RWPE2 (cell line): Measurements from ENCODE around the gene CHAC1.

ENCODE experiments used
- ATAC-seq: fragments of 200-7000 bp; cut with Tn5 transposase; 3 replicates; pipeline ENCODE4 v1.9.1; 2021; ENCODE audit warnings: low read depth
- DNase-seq: peaks from one replicate; pipeline ENCODE4 v3.0.0-alpha.2; 2020; ENCODE audit warnings: low spot score
- H3K27ac ChIP-seq: fragments of 450-650 bp; 2 replicates; pipeline ENCODE4 v1.5.1; 2017; ENCODE audit warnings: mild to moderate bottlenecking; ENCODE audit not compliant: poor library complexity, severe bottlenecking
- H3K27me3 ChIP-seq: fragments of 250-450 bp; sonication (Bioruptor Pico); 2 replicates; pipeline ENCODE4 v1.5.1; 2021; ENCODE audit warnings: mild to moderate bottlenecking, moderate library complexity; ENCODE audit not compliant: insufficient read depth, poor library complexity, severe bottlenecking
- H3K36me3 ChIP-seq: fragments of 250-450 bp; sonication (Bioruptor Pico); 2 replicates; pipeline ENCODE4 v1.5.1; 2020; ENCODE audit warnings: low read depth, mild to moderate bottlenecking, moderate library complexity
- H3K4me1 ChIP-seq: fragments of 250-450 bp; sonication (Bioruptor Pico); 2 replicates; pipeline ENCODE4 v1.5.1; 2021; ENCODE audit warnings: mild to moderate bottlenecking, moderate library complexity; ENCODE audit not compliant: insufficient read depth, poor library complexity, severe bottlenecking
- H3K4me3 ChIP-seq: fragments of 250-450 bp; sonication (Bioruptor Pico); 2 replicates; pipeline ENCODE4 v1.5.1; 2021; ENCODE audit warnings: mild to moderate bottlenecking, moderate library complexity; ENCODE audit not compliant: severe bottlenecking
- H3K9me3 ChIP-seq: fragments of 250-450 bp; sonication (Bioruptor Pico); 2 replicates; pipeline ENCODE4 v1.5.1; 2021; ENCODE audit warnings: mild to moderate bottlenecking, moderate library complexity; ENCODE audit not compliant: severe bottlenecking
- CTCF ChIP-seq: fragments of 450-650 bp; IDR thresholded peaks from one replicate; pipeline ENCODE4 v1.5.1; 2017; ENCODE audit warnings: mild to moderate bottlenecking, moderate library complexity; ENCODE audit not compliant: poor library complexity, severe bottlenecking

CHAC1 gene

GRCh38 chr15:40941528-40942336 is 11.5 kb upstream of the CHAC1 start:
- H3K27me3 ChIP-seq = no peaks in the 10 kb centered on the region
- peak overlapping the region; percentile 1 for H3K27ac ChIP-seq
- peak; percentile 100 for TF ChIP-seq CTCF
- ATAC-seq (peak; percentile 76), DNase-seq (peak; percentile 77)
- peak overlapping the region; percentile 45 for H3K4me3 ChIP-seq
- no peaks in the 10 kb centered on the region for H3K36me3 ChIP-seq
- H3K4me1 ChIP-seq = no peaks in the 10 kb centered on the region
- H3K9me3 ChIP-seq = no peaks in the 10 kb centered on the region

GRCh38 chr15:40942337-40942854 is 10.9 kb upstream of the CHAC1 start:
- Histone ChIP-seq H3K27me3 (no peaks in the 10 kb centered on the region), H3K36me3 (no peaks in the 10 kb centered on the region), H3K9me3 (no peaks in the 10 kb centered on the region), H3K4me1 (no peaks in the 10 kb centered on the region), H3K4me3 (peak overlapping the region; percentile 45), H3K27ac (no peak overlapping the region)
- ATAC-seq (no peak; the same call in 2 of the 3 replicates), DNase-seq (peak; percentile 67)
- TF ChIP-seq CTCF = no peak

GRCh38 chr15:40942878-40943277 is 10.4 kb upstream of the CHAC1 start:
- Histone ChIP-seq H3K9me3 (no peaks in the 10 kb centered on the region), H3K36me3 (no peaks in the 10 kb centered on the region), H3K27ac (no peak overlapping the region), H3K4me1 (no peaks in the 10 kb centered on the region), H3K4me3 (no peak overlapping the region), H3K27me3 (no peaks in the 10 kb centered on the region)
- ATAC-seq (no peak), DNase-seq (no peak)
- no peak for TF ChIP-seq CTCF

GRCh38 chr15:40943764-40944365 is 9.4 kb upstream of the CHAC1 start:
- no peak for TF ChIP-seq CTCF

More at GRCh38 chr15:40943764-40944365, 9.4 kb upstream of the CHAC1 start:
- ATAC-seq (no peak), DNase-seq (no peak)
- no peak overlapping the region for H3K27ac ChIP-seq
- H3K36me3 ChIP-seq = no peaks in the 10 kb centered on the region
- no peak overlapping the region for H3K4me3 ChIP-seq
- H3K9me3 ChIP-seq = no peaks in the 10 kb centered on the region
- H3K4me1 ChIP-seq = no peaks in the 10 kb centered on the region
- no peaks in the 10 kb centered on the region for H3K27me3 ChIP-seq
